SIG-M5 treated with dmso at 0.1 percent for 504 hours (cell line): ENCODE data around the gene RELN.
A peak's percentile ranks its signal among the peaks of the same experiment; 100 is the strongest.
"Not testable (repeated sequence)": the region's sequence is repeated elsewhere in the genome, so short reads cannot be mapped to it uniquely, and the experiment has no call there.

Experiments used
- DNase-seq: peaks from one replicate; lab custom pipeline; 2025; ENCODE audit not compliant: unreplicated experiment; lab: John Stamatoyannopoulos, UW

Gene RELN

DNA sequence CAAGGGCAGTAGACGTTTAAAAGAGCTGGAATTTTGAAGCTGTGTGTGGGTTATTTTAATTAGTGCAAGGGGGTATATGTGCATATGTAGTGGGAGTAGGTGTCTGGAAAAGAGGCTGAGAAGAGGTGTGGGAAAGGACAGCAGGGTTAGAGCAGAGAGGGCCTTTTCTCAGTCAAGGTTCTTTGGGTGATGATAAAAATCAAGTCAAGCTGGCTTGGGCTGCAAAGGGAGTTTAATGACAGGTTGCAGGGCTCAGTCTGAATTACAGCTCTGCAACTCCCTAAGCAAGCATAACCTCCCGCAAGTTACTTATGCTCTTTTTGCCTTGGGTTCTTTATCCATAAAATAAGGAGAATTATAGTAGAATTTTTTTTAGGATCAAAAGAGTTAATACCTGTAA lies 83.5 kb downstream of the RELN start:
- no peak for DNase-seq

DNA sequence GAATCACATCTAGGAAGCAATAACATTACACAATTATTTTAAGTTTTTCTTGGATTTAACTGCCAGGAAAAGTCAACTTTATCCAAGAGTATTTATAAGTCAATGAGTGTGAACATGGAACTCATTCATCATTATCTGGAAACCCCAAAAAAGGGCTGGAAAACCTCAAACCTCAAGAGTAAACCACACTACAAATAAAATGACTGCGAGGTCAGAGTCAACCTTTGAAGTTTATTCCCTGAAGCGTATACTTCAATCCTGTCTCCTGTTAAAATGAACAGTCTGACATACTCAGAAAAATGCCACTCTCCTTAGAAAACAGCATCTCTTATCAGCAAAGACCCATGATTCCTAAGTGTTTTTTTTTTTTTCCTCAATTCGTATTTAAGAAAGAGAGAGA lies 86.5 kb downstream of the RELN start:
- DNase-seq, result no peak

DNA sequence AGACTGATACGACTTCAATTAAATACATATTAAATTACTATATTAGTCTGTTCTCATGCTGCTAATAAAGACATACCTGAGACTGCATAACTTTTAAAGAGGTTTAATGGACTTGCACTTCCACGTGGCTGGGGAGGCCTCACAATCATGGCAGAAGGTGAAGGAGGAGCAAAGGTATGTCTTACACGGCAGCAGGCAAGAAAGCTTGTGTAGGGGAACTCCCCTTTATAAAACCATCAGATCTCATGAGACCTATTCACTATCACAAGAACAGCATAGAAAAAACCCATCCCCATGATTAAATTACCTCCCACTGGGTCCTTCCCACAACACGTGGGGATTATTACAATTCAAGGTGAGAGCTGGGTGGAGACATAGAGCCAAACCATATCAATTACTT lies 92.6 kb downstream of the RELN start:
- not testable (repeated sequence) for DNase-seq

DNA sequence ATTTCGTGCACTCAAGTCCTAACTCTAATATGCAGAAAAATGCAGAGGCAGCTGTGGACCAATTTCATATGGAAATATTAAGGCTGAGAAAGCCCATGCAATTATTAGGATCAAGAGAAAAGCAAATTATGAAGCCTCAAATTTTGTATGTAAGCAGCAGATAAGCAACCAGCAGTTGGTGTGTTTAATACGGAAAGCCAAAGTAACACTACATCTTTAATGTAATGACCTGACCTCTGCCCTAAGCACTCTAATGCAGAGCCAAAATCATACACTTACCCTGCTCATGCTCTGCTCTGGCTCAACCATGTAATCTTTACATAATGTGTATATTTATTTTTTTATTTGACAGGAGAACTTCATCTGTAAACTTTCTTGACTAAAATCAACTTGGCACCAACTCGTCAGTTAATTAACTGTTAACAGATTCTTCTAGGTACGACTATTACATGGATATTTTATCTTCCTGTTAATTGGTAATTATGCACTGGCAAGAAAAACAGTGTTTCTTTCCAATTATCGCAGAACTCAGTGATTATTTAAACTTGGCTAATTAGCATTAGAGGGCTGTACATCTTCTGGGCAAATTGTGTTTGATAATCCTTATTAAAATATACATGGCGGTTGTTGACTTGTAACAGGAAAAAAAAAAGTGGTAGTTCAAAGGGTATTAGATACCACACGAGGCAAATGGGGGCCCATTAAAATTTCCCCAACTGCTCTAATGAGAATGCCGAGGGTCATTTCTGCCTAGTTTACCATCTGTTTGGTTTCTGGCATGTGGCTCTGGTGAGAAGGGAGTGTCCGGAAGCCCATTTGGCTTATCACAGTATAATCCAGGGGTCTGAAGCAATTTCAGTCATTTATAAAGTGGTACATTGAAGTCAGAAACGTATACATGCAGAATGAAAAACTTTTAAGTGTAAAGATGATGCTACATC lies 94.5 kb downstream of the RELN start:
- no peak for DNase-seq

GRCh38 chr7:103893350-103893749 lies 96.1 kb downstream of the RELN start:
- DNase-seq, result no peak

- no peak for DNase-seq
Measured at GRCh38 chr7:103889451-103889850, 100.0 kb downstream of the RELN start.

GRCh38 chr7:103888603-103889153 lies 100.8 kb downstream of the RELN start:
- DNase-seq, result no peak

GRCh38 chr7:103887853-103888602 lies 101.4 kb downstream of the RELN start:
- DNase-seq, result no peak

DNA sequence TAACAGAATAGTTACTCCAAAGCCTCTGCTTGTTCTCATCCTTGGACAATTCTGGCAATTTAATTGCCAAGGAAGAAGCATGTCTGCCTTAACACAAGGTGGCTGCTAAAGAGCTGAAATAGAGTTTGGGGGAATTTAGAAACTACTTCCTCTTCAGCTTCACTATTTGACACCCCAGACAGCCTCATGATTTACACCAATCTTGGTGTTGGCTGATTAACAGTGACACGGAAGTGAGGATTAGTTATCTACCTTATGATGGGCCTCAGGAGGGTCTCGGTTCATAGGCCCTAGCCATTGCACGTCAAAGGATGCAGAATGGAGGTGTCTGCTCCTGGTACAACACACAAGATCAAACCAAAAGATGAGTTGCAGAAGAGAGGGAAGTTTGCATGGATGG lies 102.4 kb downstream of the RELN start:
- DNase-seq, result no peak

DNA sequence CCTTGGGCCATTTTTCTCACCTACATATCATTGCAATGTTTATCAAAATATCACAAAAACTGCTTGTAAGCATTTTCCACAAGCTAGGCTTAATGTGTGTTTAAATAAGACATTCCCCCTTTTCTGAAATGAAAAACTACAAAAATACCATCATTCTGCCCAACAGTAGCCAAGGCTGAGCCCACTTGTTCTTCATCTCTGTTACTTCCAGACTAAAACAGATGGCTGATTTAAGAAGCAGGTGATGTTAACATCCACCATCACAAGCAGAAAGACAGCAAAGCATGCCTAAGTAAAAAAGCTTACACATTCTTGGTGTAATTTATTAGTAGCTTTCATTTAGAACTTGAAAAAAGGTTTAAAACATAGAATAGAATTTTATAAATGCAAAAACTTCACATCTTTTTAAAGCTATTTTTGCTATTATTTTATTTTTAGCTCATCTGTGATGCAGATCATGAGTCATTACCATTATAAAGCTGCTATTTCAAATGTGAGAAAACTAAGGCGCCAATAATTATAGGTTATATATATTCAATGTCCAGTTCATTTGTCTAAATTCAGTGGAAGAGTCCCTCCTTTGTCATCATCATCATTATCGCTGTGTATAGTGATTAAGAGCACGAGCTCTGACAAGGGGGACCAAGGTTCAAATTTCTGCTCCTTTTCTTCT lies 109.4 kb downstream of the RELN start:
- no peak for DNase-seq

DNA sequence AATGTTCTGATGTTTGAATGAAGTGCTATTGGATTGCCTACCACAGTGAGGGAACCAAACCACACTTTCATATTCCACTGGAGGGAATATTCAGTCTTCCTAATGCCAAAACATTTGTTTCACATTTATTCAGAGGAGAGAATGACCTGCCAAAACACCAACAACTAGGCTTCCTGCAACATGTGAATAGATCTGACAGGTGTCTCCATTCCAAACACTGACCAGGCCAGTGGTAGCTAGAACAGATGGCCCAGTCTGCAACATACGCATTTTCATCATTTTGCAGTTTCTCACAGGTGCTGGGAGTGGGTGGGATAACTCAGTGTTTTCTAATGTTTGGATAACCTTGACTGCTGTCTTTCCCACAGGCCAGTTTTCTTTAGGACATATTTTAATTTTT lies 110.0 kb downstream of the RELN start:
- no peak for DNase-seq

DNA sequence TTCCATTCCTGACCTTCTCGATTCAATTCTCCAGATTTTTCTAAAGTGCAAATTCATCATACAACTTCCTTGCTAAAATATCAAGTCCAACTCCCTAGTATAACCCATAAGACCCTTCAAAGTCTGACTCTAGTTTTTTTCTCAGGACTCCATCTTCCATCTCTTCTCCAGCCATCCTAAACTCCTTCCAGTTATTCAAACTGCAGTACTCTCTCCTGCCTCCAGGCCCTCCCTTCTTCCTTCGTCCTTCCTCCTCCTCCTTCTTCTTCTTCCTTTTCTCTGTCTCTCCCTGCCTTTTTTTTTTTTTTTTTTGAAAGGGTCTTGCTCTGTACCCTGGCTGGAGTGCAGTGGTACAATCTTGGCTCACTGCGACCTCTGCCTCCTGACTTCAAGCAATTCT lies 111.9 kb downstream of the RELN start:
- no peak for DNase-seq

GRCh38 chr7:103875718-103876117 lies 113.7 kb downstream of the RELN start:
- DNase-seq, result no peak

GRCh38 chr7:103871473-103871872 lies 118.0 kb downstream of the RELN start:
- no peak for DNase-seq

GRCh38 chr7:103870664-103871063 lies 118.8 kb downstream of the RELN start:
- DNase-seq, result no peak

- DNase-seq, result no peak
Measured at GRCh38 chr7:103867874-103868273, 121.6 kb downstream of the RELN start.

DNA sequence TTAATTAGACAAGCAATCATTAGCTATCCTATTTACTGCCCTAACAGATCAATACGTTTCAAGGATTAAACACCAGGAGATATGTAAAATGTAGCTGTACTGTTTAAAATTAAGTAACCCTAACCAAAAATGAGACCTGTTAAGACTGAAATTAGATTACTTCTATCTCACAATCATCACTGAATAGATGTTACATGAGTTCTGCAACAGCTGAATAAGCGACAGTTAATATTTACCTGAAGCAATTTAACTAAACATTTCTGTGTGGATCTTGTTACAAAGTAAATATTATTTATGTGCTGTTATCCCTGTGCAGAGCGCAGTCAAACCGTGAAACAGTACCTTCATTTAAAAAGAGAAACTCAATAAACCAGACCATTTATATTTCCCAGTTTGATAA lies 122.5 kb downstream of the RELN start:
- peak; percentile 5 for DNase-seq

DNA sequence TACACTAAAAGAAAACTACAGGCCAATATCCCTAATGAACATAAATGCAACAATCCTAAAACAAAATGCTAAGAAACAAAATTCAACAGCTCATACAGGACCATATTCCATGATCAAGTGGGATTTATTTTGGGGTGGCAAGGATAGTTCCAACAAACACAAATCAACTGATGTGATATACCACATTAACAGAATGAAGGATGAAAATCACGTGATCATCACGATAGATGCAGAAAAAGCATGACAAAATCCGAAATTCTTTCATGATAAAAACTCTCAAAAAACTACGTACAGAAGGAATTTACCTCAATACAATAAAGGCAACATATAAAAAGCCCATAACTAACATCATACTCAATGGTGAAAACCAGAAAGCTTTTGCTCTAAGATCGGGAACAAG lies 124.0 kb downstream of the RELN start:
- DNase-seq, result no peak

- no peak for DNase-seq
Measured at GRCh38 chr7:103862302-103863035, 127.0 kb downstream of the RELN start.

DNA sequence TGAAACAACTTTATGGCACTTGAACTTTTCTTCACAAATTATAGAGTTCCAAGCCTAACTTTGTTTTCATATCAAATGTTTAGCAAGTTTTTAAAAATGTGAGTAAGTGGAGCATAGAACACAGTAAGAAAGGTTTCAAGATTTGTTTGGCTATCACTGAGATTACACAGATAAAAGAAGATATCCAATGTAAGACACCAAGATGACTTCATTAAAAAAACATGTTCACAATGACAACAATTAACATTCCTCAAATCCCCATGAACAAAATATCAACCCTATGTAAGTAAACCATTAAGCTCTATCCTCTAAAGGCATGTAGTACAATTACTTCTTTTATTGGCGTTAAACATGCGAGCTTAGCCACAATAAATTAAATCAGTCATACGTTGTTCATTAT lies 129.7 kb downstream of the RELN start:
- DNase-seq, result no peak

DNA sequence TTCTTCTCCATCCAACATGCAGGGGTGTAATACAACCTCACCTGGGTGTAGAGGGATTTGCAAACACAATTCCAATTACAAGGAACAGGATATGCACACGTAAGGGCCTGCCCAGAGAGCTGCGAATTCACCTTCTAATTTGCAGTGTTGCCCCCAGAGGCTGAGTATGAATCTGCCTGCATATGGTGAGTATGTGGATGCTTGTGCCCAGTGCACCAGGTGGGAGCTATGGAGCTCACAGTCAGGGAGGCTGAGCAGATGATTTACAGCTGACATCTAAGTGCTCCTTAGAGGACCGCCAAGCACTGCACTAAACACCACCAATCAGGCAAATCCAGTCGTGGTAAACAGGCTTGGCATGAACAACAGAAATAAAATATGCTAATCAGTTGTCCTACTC lies 132.0 kb downstream of the RELN start:
- no peak for DNase-seq
